GM12872 (cell line): ENCODE results near the gene CCNT1.

ENCODE experiments used
- TF ChIP-seq, protein P1 (sequence below): IDR thresholded peaks from 3 replicates; pipeline ENCODE4 v1.5.1; 2011; ENCODE audit warnings: low read depth, mild to moderate bottlenecking, low read length, moderate library complexity; ENCODE audit not compliant: insufficient read depth

Gene CCNT1

DNA sequence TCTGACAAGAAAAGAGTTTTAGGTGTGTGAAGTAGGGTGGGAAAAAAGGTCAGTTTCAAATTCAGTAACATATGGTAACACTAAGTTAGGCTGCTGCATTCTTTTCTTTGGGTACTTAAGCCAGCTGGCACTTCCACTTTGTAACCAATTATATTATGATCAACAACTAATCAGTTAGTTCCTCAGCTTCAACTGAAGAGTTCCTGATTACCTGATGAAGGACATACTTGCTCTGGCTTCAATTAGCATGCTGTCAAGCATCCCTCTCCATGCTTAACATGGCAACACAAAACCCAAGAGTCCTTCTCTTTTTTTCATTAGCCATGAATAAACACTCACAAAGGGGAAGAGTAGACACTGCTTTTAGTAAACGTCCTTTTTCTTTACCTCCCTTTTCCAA lies 27.7 kb downstream of the CCNT1 start:
- TF ChIP-seq, protein P1, sequence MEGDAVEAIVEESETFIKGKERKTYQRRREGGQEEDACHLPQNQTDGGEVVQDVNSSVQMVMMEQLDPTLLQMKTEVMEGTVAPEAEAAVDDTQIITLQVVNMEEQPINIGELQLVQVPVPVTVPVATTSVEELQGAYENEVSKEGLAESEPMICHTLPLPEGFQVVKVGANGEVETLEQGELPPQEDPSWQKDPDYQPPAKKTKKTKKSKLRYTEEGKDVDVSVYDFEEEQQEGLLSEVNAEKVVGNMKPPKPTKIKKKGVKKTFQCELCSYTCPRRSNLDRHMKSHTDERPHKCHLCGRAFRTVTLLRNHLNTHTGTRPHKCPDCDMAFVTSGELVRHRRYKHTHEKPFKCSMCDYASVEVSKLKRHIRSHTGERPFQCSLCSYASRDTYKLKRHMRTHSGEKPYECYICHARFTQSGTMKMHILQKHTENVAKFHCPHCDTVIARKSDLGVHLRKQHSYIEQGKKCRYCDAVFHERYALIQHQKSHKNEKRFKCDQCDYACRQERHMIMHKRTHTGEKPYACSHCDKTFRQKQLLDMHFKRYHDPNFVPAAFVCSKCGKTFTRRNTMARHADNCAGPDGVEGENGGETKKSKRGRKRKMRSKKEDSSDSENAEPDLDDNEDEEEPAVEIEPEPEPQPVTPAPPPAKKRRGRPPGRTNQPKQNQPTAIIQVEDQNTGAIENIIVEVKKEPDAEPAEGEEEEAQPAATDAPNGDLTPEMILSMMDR, result no peak

DNA sequence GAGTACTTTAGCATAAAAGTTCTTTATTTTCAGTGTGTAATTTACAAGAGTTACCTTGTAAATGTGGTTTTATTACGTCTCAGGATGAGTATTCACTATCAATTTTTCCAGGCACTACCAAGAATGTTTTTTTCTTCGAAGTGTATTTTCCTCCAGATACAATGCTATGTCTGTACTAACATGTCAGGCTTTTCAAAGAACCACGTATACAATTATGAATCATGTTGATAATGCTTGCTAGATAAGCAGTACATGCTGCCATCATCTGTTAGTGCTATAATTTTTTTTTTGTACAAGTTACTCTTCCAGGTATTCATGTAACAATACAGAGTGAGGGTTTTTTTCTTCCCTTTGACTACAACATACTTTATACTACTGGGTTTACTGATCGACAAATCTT lies 28.9 kb downstream of the CCNT1 start:
- TF ChIP-seq, protein P1, result no peak

DNA sequence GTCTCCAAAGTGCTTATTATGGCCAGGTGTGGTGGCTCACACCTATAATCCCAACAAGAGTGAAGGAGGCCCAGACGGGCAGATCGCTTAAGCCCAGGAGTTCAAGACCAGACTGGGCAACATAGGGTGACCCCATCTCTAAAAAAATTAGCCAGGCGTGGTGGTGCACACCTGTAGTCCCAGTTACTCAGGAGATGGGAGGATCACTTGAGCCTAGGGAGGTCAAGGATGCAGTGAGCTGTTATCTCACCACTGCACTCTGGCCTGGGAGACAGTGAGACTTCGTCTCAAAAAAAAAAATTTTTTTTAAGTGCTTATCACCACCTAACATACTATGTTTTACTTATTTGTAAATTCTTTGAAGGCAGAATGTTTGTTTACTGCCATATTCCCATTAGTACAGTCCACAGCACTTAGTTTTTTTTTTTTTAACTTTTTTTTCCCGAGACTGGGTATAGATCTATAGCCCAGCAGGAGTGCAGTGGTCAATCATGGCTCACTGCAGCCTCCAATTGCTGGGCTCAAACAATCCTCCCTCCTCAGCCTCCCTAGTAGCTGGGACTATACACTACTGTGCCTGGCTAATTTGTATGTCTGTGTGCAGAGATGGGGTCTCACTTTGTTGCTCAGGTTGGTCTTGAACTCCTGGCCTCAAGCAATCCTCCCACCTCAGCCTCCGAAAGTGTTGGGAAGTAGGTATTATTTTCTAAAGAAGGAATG lies 29.7 kb downstream of the CCNT1 start:
- TF ChIP-seq, protein P1, result no peak

DNA sequence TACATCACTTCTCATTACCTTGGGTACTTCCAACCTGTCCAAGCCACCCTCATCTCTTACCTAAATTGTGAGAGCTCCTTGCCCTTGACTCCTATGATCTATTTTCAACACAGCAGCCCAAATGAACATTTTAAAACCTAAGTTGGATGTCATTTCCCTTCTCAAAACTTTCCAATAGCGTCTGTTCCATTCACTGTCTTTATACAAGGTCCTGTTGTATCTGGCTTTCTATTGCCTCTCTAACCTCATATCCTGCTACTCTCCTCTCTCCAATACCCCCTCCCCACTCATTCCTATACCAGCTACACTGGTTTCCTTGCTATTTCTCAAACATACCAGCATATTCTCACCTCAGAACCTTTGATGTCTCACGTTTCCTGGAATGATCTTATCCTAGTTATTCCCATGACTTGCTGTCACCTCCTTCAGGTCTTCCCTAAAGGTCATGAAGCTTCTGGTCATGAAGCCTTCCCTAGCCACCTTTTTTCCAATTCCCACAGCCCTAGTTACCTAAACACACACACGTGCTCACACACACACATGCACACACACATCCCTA lies 30.4 kb downstream of the CCNT1 start:
- TF ChIP-seq, protein P1, result no peak

DNA sequence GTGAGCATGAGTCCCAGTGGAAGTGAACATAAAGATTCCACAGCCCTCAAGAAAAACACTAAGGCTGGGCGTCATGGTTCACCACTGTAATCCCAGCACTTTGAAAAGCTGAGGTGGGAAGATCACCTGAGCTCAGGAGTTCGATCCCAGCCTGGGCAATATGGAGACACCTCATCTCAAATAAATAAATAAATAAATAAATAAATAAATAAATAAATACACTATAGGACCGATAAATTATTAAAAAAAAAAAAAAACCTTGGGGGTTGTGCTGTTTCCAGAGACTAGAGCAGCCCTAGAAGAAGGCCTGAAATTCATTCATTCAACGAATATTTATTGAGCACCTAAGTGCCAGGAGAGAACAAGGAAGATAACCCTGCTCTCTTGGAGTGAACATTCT lies 33.0 kb downstream of the CCNT1 start:
- TF ChIP-seq, protein P1, result no peak

DNA sequence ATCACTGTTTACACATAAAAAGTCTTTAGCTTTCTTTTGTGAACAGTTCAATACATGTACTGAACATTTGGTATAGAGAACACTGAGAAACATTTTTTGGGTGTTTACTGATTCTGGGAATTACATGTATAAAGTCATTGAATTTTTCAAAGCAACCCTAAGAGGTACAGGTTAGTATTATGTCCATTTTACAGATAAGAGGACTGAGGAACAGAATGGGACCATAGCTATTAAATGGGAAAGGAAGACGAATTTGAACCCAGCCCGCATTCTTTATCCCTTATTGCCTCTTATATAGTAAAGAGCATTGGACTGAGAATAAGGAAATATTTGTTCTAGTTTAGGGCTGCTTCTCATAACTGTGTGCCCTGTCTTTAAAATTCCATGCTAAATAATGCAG lies 33.6 kb downstream of the CCNT1 start:
- TF ChIP-seq, protein P1, result no peak

DNA sequence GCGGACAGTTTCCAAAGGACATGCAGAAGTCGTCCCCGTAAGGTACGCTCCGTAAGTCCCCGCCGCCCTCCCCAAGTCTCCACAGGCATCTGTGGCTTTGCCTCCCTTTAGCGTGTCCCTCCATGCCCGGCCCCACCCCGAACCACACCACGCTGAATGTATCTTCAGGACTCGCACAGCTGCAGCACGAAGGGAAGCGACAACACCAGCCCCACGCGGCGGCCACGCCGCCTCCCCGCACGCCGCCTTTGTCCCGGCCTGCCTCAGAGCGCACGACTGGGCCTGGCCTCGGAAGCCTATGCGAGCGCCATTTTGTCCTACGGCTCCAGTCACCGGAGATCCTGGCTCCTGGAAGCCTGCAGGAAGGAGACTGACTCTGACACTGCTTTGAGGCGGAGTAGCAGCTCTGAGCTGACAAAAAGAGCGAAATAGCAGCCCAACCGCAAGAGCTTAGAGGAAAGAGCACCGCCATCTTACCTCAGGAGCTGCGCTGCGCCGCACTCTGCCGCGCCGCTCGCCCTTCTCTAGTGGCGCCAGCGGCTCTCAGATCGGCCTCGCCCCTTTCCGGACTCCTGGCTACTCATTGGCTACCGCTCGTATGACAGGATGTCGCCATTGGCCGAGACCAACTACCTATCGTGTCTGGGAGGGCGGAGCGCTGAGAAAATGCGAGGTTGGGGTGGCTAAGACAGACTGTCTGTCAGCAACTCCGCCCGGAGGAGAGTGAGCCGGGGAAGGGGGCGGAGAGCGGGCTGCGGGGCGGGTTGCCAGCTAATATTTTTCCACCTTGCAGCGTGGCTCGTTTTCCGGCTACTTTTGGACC lies 34.6 kb downstream of the CCNT1 start, which contains the start of gene KANSL2:
Gene KANSL2 (minus strand): TSS at position 529 of the 823 bp plus-strand sequence. CDS start 606 bp downstream, outside the sequence.
- TF ChIP-seq, protein P1, result no peak
